D341Med (cell line): ENCODE results near the gene NT5DC4.

Experiments
- DNase-seq: peaks from one replicate; pipeline ENCODE4 v3.0.0; 2012; ENCODE audit warnings: low spot score

Gene NT5DC4

DNA sequence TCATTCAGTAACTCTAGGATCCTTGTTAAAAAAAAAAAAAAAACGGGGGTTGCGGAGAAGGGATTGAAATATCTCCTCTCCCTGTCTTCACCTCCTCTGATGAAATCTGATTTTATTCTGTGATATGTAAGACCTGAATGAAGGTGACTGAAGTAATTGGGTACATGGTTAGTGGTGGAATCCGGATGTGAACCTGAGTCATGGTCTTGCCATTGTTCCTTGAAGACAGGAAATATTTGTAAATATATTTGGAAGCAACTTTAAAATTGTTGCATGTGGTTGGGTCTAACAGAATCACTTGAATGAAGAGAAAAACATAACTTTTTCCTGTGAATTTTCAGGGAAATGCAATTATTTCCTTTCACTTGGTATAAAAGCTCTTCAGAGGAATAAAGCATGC, 66.5 kb downstream of the NT5DC4 start:
- DNase-seq = no peak

DNA sequence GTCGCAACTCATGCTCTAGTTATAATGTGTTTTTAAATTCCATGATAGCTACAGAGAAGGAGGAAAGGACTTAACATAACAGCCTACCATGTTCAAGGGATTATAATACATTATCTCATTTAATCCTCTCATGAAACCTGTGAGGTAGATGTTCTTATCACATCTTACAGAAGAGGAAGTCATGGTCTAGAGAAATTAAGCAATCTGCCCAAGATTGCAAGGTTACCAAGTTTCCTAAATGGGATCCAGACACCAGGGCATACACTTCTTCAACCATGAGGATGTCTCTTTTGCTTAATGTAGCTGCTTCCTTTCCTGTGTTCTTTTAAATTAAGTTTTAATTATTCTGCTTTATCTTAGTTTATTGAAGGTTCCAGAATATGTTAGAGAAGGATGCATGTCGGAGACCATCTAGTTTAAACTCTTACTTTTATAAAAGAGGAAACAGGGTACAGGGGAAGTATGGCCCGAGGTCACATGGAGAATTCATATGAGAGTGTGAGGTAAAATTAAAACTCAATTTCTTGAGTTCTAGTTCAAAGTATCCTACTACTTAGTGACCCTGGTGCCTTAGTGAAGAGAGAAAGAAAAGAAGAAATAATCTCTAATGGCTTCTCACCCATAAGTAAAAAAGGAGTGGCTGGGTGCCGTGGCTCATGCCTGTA, 67.0 kb downstream of the NT5DC4 start:
- no peak for DNase-seq

DNA sequence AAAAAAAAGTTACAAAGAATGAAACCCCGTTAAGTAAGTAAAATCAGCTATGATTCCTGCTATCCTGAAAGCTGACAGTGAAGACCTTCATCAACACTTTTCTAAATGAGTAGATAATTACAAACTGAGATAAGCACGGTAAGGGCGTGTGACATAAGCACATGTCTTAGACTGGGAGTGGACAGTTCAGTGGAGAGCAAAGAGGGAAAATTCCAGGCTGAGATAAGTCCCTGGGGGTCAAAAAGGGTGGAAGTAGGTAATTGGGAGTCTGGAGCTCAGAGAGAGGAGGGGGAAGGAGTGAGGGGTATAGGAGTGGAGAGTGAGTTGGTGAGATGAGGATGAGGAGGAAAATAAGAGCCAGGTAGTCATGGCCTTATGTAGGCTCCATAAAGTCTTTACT, 67.8 kb downstream of the NT5DC4 start:
- DNase-seq = no peak
